H4 (cell line): Measurements from ENCODE around the gene MMP24. TPM values are rescaled to one million over a fixed set of nuclear protein-coding genes. Genes with fewer than 3 reads are reported as not detected.
"Not testable (repeated sequence)": the region's sequence is repeated elsewhere in the genome, so short reads cannot be mapped to it uniquely, and the experiment has no call there.

Source experiments
- DNase-seq: peaks from one replicate; pipeline ENCODE4 v3.0.0-alpha.2; 2015; ENCODE audit warnings: low spot score
- total RNA-seq: library from RNA; depleted of rRNA; stranded (reverse); fragments of >200 nt; shearing (Covaris generic); gene quantifications from 2 replicates; pipeline ENCODE4 v1.2.3, GENCODE V29; 2014

Gene MMP24
- total RNA-seq, 1 experiment from 2014 or later, result 0.33 TPM

DNA sequence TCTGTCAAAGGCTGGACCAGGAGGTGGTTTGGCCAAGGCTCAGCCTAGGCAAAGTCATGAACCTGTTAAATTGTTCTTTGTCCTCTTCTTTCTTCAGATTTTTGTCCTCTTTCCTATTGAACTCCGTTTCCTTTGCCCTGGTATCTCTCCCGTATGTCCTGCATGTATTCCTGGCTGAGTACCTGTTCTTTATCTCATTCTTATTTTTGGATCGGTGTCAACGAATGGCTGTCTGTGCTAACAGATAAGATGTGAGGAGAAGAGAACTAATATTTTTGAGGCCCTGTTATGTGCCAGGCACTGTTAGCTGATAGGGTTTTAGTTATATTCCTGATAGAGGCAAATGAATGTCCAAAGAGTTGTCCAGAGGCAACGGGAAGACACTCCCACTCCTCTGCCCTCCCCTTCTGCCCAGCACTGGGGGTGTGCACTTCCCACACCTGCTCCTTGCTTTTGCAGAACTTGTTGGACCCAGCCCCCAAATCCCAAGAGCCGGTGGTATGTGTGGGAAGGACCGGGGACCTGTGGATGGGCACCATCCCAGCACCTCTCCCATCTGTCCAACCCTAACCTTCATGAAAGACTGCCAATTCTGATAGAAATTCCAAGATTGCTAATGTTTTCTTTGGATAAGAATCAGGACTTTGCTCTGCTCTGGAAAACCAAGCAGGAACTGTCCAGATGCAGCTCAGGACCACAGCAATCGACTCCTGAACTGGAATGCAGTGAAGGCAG, 30.9 kb downstream of the MMP24 start:
- DNase-seq, result no peak

DNA sequence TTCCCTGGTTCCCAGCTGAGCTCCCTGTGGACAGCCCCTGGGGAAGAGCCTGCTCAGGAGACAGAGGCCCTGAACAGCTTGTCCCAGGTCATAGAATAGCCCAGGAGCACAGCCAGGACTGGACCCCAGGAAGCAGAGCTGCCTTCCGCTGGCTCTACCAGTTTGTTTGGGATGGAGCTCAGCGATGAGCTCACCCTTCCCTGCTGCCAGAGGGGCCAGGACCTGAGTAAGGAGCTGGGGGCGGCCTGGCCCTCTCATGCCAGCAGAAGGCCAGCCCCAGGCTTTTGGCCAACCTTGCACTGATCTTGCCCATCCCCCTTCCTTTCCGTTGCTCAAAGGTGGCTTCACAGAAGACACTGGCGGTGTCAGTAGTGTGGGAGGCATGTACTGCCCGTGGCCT, 33.9 kb downstream of the MMP24 start:
- DNase-seq, result no peak

DNA sequence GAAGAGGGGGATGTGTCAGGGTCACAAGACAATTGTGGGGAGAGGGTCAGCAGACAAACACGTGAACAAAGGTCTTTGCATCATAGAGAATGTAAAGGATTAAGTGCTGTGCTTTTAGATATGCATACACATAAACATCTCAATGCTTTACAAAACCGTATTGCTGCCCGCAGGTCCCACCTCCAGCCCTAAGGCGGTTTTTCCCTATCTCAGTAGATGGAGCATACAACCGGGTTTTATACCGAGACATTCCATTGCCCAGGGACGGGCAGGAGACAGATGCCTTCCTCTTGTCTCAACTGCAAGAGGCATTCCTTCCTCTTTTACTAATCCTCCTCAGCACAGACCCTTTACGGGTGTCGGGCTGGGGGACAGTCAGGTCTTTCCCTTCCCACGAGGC, 35.8 kb downstream of the MMP24 start:
- not testable (repeated sequence) for DNase-seq

DNA sequence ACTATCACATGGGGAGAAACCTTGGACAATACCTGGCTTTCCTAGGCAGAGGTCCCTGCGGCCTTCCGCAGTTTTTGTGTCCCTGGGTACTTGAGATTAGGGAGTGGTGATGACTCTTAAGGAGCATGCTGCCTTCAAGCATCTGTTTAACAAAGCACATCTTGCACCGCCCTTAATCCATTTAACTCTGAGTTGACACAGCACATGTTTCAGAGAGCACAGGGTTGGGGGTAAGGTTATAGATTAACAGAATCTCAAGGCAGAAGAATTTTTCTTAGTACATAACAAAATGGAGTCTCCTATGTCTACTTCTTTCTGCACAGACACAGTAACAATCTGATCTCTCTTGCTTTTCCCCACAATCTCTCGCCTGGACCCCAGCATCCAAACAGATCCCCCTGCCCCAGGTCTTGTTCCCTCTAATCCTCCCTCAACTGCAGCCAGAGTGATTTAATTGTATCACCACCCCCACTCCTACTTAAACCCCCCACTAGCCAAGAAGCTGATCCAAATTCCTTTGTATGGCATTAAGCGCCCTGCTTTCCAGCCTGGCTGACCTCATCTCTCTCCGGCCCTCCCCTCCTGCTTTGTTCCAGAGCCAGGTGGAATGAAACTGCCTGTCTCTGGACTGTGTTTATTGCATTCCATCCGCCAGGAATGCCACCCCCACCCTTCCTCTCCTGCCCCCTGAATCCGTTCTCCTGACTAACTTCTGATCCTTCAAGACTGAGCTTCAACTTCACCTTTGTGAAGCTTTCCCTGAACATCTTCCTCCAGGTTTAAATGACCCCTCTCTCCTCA, 36.4 kb downstream of the MMP24 start:
- peak; percentile 63 for DNase-seq

DNA sequence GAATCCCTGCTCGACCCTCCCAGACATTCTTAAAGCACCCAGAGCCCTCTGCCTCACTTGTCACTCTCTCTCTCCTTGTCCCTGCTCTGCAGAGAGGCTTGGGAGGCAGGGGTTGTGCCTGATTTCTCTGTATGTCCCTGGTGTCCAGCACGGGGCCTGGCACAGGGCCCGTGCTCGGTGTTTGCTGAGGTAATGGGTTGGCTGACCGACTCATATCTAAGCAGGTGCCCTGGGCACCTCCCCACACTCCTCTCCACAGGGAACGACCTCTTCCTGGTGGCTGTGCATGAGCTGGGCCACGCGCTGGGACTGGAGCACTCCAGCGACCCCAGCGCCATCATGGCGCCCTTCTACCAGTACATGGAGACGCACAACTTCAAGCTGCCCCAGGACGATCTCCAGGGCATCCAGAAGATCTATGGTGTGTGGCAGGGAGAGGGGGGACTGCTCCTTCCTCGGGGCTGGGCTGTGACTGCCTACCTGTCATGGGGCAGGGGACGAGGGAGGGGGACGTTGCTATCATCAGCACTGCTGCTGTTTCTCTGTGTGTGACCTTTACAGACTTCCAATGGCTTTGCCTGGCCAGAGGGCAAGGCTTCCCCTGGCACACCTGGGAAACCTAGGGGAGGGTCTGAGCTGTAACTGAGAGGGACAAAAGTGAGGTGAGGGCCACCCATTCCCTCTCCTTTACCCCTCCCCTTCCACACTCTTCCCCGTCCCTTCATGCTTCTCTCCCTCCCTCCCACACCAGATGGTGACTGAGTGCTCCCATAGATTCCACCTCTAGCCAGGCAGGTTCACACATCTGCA, 37.2 kb downstream of the MMP24 start:
- DNase-seq, result no peak

DNA sequence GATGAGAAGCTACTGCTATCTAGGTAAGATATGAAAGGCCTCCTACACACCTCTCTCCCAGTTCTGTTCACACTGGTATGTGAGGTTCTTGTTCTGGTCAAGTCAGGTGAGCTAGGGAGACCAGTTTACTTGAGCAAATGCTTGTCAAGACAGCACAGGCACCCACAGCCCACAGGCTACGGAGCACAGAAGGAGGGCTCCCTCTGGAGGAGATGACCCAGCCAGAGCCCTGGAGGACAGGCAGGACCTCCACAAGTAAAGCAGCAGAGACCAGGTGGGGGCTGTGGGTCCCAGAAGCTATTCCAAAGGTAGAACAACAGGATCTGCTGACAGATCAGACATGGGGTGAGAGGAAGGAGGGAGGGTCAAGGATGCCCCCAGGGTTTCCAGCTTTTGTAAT, 38.3 kb downstream of the MMP24 start:
- no peak for DNase-seq

DNA sequence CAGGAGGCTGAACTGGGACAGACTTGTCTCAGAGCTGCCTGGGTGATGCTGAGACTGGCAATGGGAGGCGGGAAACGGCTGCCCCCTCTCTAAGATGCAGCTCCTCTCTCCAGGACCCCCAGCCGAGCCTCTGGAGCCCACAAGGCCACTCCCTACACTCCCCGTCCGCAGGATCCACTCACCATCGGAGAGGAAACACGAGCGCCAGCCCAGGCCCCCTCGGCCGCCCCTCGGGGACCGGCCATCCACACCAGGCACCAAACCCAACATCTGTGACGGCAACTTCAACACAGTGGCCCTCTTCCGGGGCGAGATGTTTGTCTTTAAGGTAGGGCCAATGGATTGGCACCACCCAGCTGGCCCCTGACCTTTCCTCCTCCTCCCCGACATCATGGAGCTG, 40.6 kb downstream of the MMP24 start:
- no peak for DNase-seq

DNA sequence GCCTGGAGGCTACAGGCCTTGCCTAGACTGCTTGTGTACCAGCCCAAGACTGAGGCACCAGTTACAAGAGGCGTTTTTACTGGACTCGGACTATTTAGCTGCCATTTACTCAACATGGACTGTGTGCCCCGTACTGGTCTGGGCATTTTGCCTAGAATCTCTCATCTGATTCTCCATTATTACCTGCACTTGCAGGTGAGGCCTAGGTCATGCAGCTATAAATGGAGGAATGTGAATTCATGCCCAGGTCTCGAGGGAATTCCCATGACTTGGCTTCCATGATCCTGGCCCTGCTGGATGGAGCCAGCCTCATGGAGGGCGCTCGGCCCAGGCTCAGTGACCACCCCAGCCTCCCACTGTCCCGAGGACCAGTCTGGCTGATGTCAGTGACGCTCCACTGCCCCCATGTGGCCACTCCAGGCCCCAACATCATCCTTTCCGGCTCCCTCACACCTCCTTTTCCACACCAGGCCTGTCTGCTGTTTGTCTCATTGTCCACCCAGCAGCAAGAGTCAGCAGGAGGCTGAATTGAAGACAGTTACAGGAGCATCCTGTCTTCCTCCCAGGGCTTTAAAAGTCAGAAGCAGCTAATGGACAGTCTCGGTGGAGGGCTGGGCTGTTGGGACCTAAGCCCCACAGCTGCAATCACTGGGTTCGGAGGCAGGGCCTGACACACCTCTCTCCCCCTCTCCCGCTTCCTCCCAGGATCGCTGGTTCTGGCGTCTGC, 42.7 kb downstream of the MMP24 start:
- DNase-seq, result peak; percentile 56

DNA sequence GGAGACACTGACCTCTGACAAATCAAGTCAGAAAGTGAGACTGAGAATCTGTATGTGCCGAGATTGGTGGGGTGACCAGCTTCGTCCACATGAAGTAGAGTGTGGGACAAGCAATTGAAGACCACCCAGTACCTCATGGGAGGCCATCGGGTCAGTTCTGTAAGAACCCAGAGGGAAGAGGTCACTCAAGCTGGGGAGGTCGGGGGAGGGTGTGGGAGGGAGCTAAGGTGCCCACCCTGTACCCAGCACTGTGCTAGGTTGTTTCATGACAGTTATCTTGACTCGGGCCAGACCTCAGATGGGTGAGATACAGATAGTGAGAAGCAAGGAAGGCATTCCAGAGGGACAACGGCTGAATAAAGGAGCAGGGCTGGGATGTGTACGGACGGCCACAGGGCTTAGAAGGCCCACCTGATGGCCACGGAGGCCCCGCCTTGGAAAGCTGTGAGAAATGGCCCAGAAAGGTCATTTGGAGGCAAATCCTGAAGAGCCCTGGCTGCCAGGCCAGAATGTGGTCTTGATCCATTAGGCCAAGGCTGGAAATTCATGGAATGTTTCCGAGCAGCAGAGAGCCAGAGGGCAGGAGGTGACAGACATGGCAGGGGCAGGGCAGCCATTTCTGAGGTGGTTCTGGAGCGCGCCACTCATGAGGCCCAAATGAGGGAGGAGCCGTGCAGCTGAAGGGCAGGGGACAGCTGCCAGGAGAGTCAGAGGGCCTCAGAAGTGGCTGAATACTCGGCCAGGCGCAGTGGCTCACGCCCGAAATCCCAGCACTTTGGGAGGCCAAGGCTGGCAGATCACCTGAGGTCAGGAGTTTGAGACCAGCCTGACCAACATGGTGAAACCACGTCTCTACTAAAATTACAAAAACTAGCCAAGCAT, 43.8 kb downstream of the MMP24 start:
- DNase-seq, result no peak

DNA sequence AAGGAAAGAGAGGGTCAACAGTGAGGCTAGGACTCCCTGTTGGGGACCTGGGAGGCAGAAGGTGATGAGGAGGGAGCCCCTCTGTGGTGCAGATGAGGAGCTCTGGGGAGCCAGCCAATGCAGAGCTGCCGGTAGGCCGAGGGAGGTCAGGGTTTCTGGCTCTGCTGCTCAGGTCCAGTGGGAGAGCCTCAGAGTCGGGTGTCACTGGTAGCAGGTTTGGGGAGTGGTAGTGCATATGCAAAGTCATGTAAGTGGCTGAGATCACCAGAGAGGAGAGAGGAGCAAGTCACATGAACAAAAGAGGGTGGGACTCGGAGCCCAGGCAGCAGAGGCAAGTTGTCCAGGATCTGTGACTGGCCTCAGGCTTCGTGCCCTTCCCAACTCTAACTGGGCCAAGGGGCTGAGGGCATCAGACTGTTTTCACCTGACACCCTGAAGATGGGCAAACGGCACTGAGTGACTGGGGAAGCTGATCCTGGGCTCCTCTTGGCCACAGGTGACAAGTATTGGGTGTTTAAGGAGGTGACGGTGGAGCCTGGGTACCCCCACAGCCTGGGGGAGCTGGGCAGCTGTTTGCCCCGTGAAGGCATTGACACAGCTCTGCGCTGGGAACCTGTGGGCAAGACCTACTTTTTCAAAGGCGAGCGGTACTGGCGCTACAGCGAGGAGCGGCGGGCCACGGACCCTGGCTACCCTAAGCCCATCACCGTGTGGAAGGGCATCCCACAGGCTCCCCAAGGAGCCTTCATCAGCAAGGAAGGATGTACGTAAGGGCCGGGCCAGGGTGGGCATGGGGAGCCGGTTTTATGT, 44.8 kb downstream of the MMP24 start:
- no peak for DNase-seq

DNA sequence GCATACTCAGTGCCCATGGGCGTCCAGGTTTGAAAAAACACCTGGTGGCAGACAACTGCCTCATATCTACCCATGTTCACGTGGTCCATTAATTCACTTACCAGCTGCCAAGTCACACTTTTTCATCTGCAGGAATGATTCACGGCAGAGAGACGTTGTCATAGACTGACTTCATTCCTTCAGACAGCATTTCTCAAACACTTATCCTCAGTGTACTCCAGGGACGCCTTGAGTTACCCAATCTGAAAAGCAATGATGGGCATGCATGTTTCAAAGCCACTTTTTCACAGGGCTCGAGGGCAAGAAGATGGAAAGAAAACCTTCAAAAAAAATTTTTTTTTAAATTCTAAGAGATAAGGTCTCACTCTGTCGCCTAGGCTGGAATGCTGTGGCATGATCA, 45.4 kb downstream of the MMP24 start:
- DNase-seq, result no peak

DNA sequence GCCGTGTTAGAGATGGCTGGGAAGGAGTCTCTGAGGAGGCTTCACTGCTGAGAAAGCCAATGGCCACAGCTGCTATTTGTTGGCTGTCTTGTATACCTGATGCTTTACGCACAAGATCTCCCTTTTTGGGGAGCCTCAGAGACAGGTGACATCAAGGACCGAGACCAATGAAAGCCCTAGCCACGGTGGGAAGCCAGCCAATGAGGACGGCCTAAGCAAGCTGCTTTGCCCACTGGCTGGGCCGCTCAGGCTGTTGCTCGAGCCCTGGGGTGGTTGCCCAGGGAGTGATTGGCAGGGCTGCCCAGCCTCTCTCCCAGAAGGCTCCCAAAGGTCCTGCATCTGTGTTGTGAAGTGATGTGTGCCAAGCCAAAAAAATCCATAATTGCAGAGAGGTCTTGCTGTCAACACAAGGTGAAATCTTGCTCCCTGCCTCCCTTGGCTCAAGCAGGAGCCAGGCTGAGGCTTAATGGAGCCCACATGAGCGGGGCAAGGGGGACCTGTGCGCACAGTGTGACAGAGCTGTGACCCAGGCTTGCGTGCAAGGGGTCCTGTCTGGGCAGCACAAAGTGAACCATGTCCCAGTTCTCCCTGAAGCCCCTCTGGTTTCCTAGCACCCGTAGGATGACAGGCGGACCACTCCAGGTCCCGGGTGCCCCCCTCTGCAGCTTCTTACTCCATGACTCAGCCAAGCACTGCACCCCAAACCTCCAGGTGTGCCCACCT, 47.1 kb downstream of the MMP24 start:
- no peak for DNase-seq

DNA sequence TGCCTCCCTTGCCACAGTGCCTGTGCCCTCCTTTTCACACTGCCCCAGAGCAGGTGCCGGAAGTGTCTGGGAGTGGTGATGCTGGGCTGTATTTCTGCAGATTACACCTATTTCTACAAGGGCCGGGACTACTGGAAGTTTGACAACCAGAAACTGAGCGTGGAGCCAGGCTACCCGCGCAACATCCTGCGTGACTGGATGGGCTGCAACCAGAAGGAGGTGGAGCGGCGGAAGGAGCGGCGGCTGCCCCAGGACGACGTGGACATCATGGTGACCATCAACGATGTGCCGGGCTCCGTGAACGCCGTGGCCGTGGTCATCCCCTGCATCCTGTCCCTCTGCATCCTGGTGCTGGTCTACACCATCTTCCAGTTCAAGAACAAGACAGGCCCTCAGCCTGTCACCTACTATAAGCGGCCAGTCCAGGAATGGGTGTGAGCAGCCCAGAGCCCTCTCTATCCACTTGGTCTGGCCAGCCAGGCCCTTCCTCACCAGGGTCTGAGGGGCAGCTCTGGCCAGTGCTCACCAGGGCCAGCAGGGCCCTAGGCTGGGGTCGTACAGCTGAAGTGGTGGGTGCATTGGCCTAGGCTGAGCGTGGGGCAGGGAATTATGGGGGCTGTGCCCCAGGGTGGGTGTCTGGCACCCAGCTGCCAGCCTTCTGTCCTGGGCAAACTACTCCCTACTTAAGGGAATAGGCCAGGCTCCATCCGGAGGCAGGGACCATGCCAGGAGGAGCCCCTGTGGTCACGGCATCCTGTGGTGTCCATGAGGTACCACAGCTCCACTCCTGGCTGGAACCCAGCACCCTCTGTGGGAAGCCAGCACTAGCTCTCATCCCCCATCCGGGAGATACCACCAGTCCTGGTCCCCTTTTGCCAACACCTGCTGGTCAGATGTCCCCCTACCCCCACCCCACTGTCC, 47.9 kb downstream of the MMP24 start:
- DNase-seq, result no peak

DNA sequence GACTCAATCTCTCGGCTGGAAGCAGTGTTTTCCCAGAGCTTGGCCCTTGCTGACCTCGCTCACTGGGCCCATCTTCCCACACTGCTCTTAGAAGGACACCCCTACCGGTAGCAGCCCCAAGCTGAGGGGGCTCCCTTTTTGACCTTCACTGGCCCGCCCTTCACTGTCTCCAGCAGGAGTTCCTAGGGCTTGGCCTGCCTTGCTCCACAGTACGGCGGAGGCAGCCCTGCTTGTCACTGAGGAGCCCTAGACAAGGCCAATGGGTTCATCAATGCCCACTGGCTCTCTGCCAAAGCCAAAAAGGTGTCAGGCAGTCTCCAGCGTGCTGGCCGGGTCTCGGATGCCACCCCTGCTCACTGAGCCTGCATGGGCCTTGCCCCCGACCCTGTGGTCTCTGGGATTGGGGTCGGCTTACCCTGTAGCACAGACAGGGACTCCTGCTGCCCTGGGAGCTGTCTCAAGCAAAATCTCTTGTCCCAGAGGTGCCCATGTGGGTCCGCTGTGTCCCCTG, 49.3 kb downstream of the MMP24 start:
- DNase-seq, result no peak

DNA sequence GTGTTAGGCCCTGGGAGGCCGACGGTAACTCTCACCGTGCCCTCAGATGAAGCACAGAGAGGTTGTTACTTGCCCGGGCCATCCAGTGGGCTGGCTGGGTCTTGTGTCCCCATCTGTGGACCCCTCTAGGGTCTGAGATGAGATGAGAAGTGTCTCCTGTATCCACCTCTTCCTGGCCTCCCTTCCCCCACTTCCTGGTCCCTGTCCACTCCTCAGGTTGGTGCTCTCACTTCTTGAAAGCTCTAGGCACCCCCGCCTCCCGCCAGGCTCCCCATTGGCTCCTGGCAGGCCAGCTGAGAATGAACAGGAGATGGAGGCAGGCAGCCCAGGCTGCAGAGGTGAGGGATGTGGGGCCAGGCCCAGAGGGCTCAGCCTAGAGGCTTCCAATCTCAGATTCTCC, 49.9 kb downstream of the MMP24 start:
- DNase-seq, result no peak

DNA sequence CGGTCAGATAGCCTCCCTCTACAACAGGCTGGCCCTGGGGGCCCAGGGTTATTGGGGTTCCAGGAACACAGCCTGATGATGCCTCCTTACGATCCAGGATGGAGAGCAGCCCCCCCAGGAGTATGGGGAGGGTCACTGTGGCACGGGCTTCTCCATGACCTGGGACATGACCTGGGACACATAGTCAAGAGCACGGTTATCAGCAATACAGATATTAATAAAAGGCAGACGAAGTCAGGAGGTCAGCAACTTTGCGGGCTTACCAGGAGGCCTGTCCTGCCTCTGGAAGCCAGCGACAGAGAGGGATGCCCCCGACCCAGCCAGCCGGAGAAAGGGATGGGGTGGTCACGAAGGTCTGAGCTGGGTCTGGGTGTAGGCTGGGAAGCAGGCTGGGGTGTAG, 50.6 kb downstream of the MMP24 start:
- DNase-seq, result no peak

DNA sequence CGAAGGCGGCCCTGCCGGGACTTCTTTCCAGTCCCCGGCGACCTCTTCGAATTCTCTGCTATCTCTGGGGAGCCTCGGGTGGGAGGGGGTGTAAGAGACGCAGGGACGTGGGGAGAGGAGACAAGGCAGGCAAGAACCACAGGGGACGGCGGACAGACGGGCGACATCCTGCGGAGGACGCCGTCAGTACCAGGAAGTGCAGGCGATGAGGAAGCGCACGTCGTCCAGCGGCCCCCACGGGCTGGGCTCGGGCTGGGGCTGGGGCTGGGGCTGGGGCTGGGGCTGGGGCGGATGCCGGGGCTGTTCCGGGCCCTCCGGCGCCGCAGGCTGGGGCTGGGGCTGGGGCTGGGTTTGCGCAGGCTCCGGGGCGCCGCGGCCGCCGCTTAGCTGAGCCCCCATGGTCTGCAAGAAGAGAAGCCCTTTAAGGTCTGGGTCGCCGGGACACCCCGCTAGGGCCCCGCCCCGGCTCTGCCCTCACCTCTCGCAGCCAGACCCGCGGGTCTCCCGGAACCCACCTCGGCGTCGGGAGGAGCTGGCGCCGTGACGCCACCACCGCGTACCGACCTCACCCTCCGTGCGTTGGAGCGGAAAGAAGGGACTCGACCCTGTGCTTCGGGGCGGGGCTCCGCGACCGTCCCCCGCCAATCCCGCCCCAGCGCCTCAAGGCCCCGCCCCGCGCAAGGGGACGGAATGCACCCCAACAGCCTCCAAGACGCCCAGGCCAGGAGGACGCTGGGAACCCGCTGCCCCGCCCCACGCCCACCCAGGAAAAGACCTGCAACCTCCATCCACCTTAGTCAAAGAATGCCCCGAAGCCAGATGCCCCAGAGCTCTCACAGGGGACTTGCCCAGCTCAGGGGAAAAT, 51.3 kb downstream of the MMP24 start, which contains the start of gene MMP24OS:
Gene MMP24OS, minus strand, starts transcription at position 592 of the 865 bp plus-strand sequence. Its CDS starts 193 bp downstream, at position 399.
- peak; percentile 86 for DNase-seq
